DND-41 (cell line): ENCODE data around the gene RHOH.

Source experiments
- CTCF ChIP-seq: IDR thresholded peaks from 2 replicates; pipeline ENCODE4 v1.5.1; 2012; ENCODE audit warnings: borderline replicate concordance, low read length, moderate library complexity, mild to moderate bottlenecking; ENCODE audit not compliant: poor library complexity, severe bottlenecking; ENCODE audit errors: extremely low read depth
- EZH2 ChIP-seq: IDR thresholded peaks from 3 replicates; pipeline ENCODE4 v1.6.1; 2012; ENCODE audit warnings: borderline replicate concordance, low read depth, mild to moderate bottlenecking, moderate library complexity, low read length, inconsistent platforms; ENCODE audit not compliant: severe bottlenecking

- TF ChIP-seq CTCF, result no peak
- no peak for TF ChIP-seq EZH2
Observed at GRCh38 chr4:40205259-40206198, 8.7 kb downstream of the RHOH start.
